GM10847 (cell line): ENCODE results near the gene FBXO11.
A peak's percentile ranks its signal among the peaks of the same experiment; 100 is the strongest.

ENCODE experiments used
- POLR2A ChIP-seq: IDR thresholded peaks from 2 replicates; pipeline ENCODE4 v1.6.1; 2011; ENCODE audit not compliant: insufficient read length; ENCODE audit errors: extremely low read depth

Gene FBXO11

GRCh38 chr2:47783486-47784351 lies 122.6 kb downstream of the FBXO11 start:
- no peak for TF ChIP-seq POLR2A

GRCh38 chr2:47782671-47783485 lies 123.4 kb downstream of the FBXO11 start, which contains the start of gene MSH6:
Gene MSH6 (plus strand): TSS chr2:47783145. CDS start chr2:47783234, 89 bp downstream.
- peak; percentile 72 for TF ChIP-seq POLR2A

- no peak for TF ChIP-seq POLR2A
These were observed 124.0 kb downstream of the FBXO11 start for GRCh38 chr2:47782381-47782670.

DNA sequence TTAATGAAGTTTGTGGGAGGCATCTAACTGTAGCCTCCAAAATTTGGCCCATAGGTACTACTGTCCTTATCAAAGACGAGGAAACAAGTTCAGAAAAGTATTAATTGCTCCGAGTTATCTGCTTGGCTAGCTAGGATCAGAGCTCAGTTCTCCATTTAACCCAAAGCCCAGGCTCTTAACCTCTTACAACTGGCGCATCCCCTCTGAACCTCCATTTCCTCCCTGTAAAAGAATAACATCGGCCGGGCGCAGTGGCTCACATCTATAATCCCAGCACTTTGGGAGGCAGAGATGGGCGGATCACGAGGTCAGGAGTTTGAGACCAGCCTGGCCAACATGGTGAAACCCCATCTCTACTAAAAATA lies 126.9 kb downstream of the FBXO11 start:
- no peak for TF ChIP-seq POLR2A

DNA sequence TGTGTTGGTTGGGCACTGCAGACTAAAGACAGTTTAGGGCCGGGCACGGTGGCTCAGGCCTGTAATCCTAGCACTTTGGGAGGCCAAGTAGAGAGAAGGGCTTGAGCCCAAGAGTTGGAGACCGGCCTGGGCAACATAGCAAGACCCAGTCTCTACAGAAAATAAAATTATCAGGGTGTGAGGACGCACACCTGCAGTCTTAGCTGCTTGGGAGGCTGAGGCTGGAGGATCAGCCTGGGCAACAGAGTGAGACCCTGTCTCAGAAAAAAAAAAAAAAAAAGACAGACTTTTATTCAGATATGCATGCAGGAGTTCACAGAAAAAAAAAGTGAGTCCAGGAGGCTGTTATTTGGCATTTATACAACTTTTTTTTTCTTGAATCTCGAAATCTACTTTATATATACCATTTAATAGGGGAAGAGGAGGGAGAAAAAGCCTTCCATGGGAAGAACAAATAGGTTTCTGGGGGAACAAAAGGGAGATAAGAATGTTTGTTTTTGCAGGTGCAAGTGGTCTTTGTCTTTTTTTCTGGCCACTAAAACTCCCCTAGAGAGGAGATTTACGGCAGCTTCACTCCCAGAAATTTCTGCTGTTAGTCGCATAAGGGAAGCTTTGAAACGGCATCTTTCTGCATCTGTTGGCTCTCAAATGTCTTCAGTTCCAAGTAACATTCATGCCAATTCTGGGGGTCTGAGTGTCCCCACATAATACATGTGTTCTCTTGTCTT lies 127.4 kb downstream of the FBXO11 start:
- no peak for TF ChIP-seq POLR2A

DNA sequence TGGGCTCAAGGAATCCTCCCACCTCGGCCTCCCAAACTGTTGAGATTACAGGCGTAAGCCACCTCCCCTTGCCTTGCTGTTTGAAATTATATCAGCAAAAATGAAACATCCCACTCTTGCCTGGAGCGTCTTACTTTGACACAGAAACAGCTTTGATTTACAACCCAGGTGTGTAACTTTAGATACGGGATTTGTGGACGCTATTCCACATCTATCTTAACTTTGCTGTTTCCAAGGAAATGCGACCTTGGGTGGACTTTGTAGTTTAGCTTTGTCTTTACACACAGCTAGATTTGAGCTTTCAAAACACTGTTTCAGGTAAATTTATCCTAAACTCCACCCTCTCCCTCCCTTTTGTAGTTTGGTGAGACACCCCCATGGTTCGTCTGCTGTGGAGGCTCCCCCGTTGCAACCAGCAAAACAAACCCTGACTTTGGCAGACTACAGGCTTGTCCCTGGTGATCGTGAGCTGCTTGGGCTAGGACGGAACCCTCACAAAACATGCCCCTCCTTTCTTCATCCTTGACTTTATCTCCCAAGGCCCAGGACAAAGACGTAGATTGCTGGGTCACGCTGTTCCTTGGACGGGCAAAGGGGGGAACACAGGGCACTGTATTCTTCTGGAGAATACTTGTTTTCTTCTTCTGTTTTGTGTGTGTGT lies 128.9 kb downstream of the FBXO11 start:
- no peak for TF ChIP-seq POLR2A

GRCh38 chr2:47774567-47774966 lies 131.7 kb downstream of the FBXO11 start:
- no peak for TF ChIP-seq POLR2A

DNA sequence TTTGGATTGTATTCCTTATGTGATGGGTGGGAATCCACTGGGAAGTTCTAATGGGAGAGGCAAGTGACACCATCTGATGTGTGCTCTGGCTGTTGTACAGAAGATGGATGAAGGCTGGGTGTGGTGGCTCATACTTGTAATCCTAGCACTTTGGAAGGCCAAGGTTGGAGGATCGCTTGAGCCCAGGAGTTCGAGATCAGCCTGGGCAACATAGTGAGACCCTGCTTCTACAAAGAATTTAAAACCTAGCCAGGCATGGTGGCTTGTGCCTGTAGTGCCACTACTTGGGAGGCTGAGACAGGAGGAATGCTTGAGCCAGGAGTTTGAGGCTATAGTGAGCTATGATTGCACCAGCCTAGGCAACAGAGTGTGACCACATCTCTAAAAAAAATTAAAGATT lies 134.0 kb downstream of the FBXO11 start:
- no peak for TF ChIP-seq POLR2A

GRCh38 chr2:47771211-47771610 lies 135.1 kb downstream of the FBXO11 start:
- no peak for TF ChIP-seq POLR2A

GRCh38 chr2:47769318-47769717 lies 137.0 kb downstream of the FBXO11 start:
- no peak for TF ChIP-seq POLR2A

GRCh38 chr2:47767880-47768609 lies 138.3 kb downstream of the FBXO11 start:
- no peak for TF ChIP-seq POLR2A

- TF ChIP-seq POLR2A = no peak
These were observed 138.8 kb downstream of the FBXO11 start for GRCh38 chr2:47767497-47767844.

GRCh38 chr2:47751856-47752414 lies 154.4 kb downstream of the FBXO11 start:
- no peak for TF ChIP-seq POLR2A

DNA sequence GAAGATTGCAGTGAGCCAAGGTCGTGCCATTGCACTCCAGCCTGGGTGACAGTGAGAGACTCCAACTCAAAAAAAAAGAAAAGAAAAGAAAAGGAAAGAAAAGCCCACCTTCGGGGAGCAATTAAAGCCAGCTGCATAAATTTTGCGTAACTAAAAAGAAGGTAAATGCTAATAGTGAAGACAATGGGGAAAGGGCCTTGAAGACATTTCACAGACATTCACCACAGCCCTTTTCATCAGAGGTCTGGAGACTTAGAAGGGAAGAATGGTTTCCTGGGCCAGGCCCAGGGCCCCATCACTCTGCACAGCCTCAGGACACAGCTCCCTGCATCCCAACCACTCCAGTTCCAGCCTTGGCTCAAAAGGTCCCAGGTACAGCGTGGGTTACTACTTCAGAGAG lies 158.4 kb downstream of the FBXO11 start:
- TF ChIP-seq POLR2A = no peak
